ENCODE results near the gene SPATA24.

The SPATA24 gene

GRCh38 chr5:139403418-139403786 is 487 bp downstream of the SPATA24 start:
- H3K4me3 ChIP-seq (ENCODE audit: low read length), result peak overlapping the region; percentile 69
- DNase-seq (ENCODE audit: low read depth), result no peak
- TF ChIP-seq, protein P1, sequence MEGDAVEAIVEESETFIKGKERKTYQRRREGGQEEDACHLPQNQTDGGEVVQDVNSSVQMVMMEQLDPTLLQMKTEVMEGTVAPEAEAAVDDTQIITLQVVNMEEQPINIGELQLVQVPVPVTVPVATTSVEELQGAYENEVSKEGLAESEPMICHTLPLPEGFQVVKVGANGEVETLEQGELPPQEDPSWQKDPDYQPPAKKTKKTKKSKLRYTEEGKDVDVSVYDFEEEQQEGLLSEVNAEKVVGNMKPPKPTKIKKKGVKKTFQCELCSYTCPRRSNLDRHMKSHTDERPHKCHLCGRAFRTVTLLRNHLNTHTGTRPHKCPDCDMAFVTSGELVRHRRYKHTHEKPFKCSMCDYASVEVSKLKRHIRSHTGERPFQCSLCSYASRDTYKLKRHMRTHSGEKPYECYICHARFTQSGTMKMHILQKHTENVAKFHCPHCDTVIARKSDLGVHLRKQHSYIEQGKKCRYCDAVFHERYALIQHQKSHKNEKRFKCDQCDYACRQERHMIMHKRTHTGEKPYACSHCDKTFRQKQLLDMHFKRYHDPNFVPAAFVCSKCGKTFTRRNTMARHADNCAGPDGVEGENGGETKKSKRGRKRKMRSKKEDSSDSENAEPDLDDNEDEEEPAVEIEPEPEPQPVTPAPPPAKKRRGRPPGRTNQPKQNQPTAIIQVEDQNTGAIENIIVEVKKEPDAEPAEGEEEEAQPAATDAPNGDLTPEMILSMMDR (IDR thresholded peaks at IDR 0.05; ENCODE audit: insufficient read depth, low read depth, low read length, missing control alignments), result no peak

- TF ChIP-seq, protein P1 (IDR thresholded peaks at IDR 0.05; ENCODE audit: insufficient read depth, low read depth, low read length, missing control alignments), result peak; percentile 40
- DNase-seq (ENCODE audit: low read depth), result peak; percentile 34
- no peak overlapping the region for H3K4me3 ChIP-seq (ENCODE audit: low read length)
These were observed 1.2 kb downstream of the SPATA24 start for GRCh38 chr5:139402561-139403158.

DNA sequence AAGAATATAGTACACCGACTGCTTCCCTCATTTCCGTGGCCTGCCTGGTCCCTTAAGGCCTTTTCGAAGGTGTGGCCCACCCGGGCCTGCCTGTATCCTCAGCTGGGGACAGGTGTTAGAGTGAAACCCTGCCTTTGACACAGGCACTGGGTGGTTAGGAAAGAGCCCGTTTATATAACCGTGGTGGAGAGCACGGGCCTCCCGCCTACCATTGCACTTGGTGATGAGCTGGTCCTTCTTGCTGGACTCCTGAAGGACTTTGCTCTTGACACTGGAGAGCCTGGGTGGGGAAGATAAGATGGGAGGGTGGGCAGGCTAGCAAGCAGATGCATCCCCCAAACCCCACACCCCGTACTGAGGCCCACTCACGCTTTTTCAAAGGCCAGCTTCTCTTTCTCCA is 2.3 kb downstream of the SPATA24 start:
- TF ChIP-seq, protein P1 (IDR thresholded peaks at IDR 0.05; ENCODE audit: insufficient read depth, low read depth, low read length, missing control alignments), result no peak
- no peak overlapping the region for H3K4me3 ChIP-seq (ENCODE audit: low read length)
- DNase-seq (ENCODE audit: low read depth), result no peak

GRCh38 chr5:139399501-139400121 is 4.3 kb downstream of the SPATA24 start:
- DNase-seq (ENCODE audit: low read depth), result no peak
- TF ChIP-seq, protein P1 (IDR thresholded peaks at IDR 0.05; ENCODE audit: insufficient read depth, low read depth, low read length, missing control alignments), result no peak
- no peak overlapping the region for H3K4me3 ChIP-seq (ENCODE audit: low read length)

- TF ChIP-seq, protein P1 (IDR thresholded peaks at IDR 0.05; ENCODE audit: insufficient read depth, low read depth, low read length, missing control alignments), result no peak
- no peak for DNase-seq (ENCODE audit: low read depth)
- H3K4me3 ChIP-seq (ENCODE audit: low read length), result no peak overlapping the region
These were observed 6.0 kb downstream of the SPATA24 start for GRCh38 chr5:139397921-139398320.

GRCh38 chr5:139396691-139397090 is 7.2 kb downstream of the SPATA24 start:
- DNase-seq (ENCODE audit: low read depth), result no peak
- TF ChIP-seq, protein P1 (IDR thresholded peaks at IDR 0.05; ENCODE audit: insufficient read depth, low read depth, low read length, missing control alignments), result no peak
- no peak overlapping the region for H3K4me3 ChIP-seq (ENCODE audit: low read length)
